ENCODE data around the gene RLBP1. TPM values are rescaled to one million over a fixed set of nuclear protein-coding genes. Genes with fewer than 3 reads are reported as not detected.

The RLBP1 gene
- total and polyA plus RNA-seq, 10 of the 15 experiments (the other 5 are each of a cell fraction or from before 2014, with no cell fraction given), result 0.06 TPM; not detected in 9

GRCh38 chr15:89205991-89206585 lies 15.3 kb downstream of the RLBP1 start (continued):
- TF ChIP-seq CREM (IDR thresholded peaks at IDR 0.05; ENCODE audit: low read depth) (no peak), BCL3 (IDR thresholded peaks at IDR 0.05; ENCODE audit: borderline replicate concordance, insufficient read depth, low read depth, low read length, poor library complexity, severe bottlenecking) (no peak), DPF2 (IDR thresholded peaks at IDR 0.05) (no peak), ZBTB33 (IDR thresholded peaks at IDR 0.05) (no peak), ASH2L (IDR thresholded peaks at IDR 0.05; ENCODE audit: borderline replicate concordance, low read depth) (no peak)

GRCh38 chr15:89203705-89204273 lies 17.6 kb downstream of the RLBP1 start:
- in situ Hi-C loops (cut with MboI) (no loop called here), intact Hi-C loops (cut with micrococcal nuclease; ENCODE audit: unreplicated experiment) (loop anchor here (10.0 kb wide), 1 partner anchor 101 kb away; no protein-coding TSS in a partner anchor)

More at GRCh38 chr15:89203705-89204273, 17.6 kb downstream of the RLBP1 start:
- RAD21 ChIA-PET (ENCODE audit: unreplicated experiment), result interaction anchor here (0.8 to 1.3 kb wide), 2 partner anchors 41 to 223 kb away, joined by 4 to 7 read pairs; no protein-coding TSS in a partner anchor
- Histone ChIP-seq H3K79me2 (ENCODE audit: control insufficient read depth, insufficient read depth, low read length) (no peaks in the 10 kb centered on the region), H3K4me3 (no peak overlapping the region), H3K36me3 (ENCODE audit: control insufficient read depth in 2 of 2, insufficient read depth in 2 of 2, low read length in 1 of 2) (no peaks in the 10 kb centered on the region), H4K20me1 (ENCODE audit: control insufficient read depth, insufficient read depth) (no peaks in the 10 kb centered on the region), H3K4me2 (ENCODE audit: control insufficient read depth, insufficient read depth) (no peak overlapping the region), H3K4me1 (ENCODE audit: control insufficient read depth, insufficient read depth, low read length) (no peaks in the 10 kb centered on the region), H3K27ac (ENCODE audit: control insufficient read depth, insufficient read depth) (no peak overlapping the region), H3K9ac (ENCODE audit: control insufficient read depth, insufficient read depth, low read length) (no peak overlapping the region), H2AFZ (ENCODE audit: control insufficient read depth, low read depth, low read length) (no peak overlapping the region), H3K27me3 (replicated peaks in 1 of 2; ENCODE audit: control insufficient read depth in 2 of 2, insufficient read depth in 2 of 2, low read length in 1 of 2) (no peaks in the 10 kb centered on the region), H3K9me3 (replicated peaks; ENCODE audit: control insufficient read depth, insufficient read depth, low read length) (no peaks in the 10 kb centered on the region)
- SMC1A ChIA-PET (ENCODE audit: uncharacterized antibody, unreplicated experiment), result interaction anchor here (0.8 to 1.3 kb wide), 2 partner anchors 10 to 246 kb away, joined by 3 to 5 read pairs; no protein-coding TSS in a partner anchor
- CTCF ChIA-PET, result interaction anchor here (0.9 to 1.8 kb wide), 3 partner anchors 11 to 298 kb away, joined by 3 to 4 read pairs (median 3); no protein-coding TSS in a partner anchor
- ATAC-seq, result peak; percentile 40
- no TSS peak for BruUV-seq (replicated peaks)
- no peak for FAIRE-seq
- DNase-seq (ENCODE audit: low read depth, low spot score), result no peak
- 0% methylated on average over 2 of the region's 2 CpGs for WGBS (ENCODE audit: insufficient coverage, insufficient replicate concordance, low lambda C conversion rate, missing lambda C conversion rate)
- TF ChIP-seq RUNX3 (IDR thresholded peaks at IDR 0.05; ENCODE audit: low read length), result peak; percentile 69
- TF ChIP-seq SREBF2 (IDR thresholded peaks at IDR 0.05; ENCODE audit: low read length), result no peak
- POLR2A ChIA-PET, result no interaction called here
